BLaER1 (cell line): ENCODE data around the gene ODAPH.
"Not testable (repeated sequence)": the region's sequence is repeated elsewhere in the genome, so short reads cannot be mapped to it uniquely, and the experiment has no call there.

ENCODE experiments used
- H3K27ac ChIP-seq: shearing (Covaris generic); formaldehyde crosslinking; 2 replicates; pipeline ENCODE4 v1.8.1; 2022
- H3K27me3 ChIP-seq: shearing (Covaris generic); formaldehyde crosslinking; 2 replicates; pipeline ENCODE4 v1.8.1; 2022
- H3K36me3 ChIP-seq: shearing (Covaris generic); formaldehyde crosslinking; 2 replicates; pipeline ENCODE4 v1.8.1; 2022
- H3K4me1 ChIP-seq: shearing (Covaris generic); formaldehyde crosslinking; 2 replicates; pipeline ENCODE4 v1.8.1; 2022
- H3K4me2 ChIP-seq: shearing (Covaris generic); formaldehyde crosslinking; 2 replicates; pipeline ENCODE4 v1.8.1; 2022
- H3K4me3 ChIP-seq: shearing (Covaris generic); formaldehyde crosslinking; 2 replicates; pipeline ENCODE4 v1.8.1; 2022
- H3K9ac ChIP-seq: shearing (Covaris generic); formaldehyde crosslinking; 2 replicates; pipeline ENCODE4 v1.8.1; 2022
- H3K9me3 ChIP-seq: shearing (Covaris generic); formaldehyde crosslinking; 2 replicates; pipeline ENCODE4 v1.8.1; 2022
- H4K20me1 ChIP-seq: shearing (Covaris generic); formaldehyde crosslinking; 2 replicates; pipeline ENCODE4 v1.8.1; 2022
- Cebpa-rat ChIP-seq: shearing (Covaris generic); IDR thresholded peaks from 2 replicates; pipeline ENCODE4 v1.8.1; 2022

Gene ODAPH

GRCh38 chr4:75525086-75525485, 30.8 kb upstream of the ODAPH start:
- peaks cover 70% of the 10 kb centered on the region for H3K36me3 ChIP-seq
- H3K9ac ChIP-seq: no peak overlapping the region
- H3K4me1 ChIP-seq: no peaks in the 10 kb centered on the region

DNA sequence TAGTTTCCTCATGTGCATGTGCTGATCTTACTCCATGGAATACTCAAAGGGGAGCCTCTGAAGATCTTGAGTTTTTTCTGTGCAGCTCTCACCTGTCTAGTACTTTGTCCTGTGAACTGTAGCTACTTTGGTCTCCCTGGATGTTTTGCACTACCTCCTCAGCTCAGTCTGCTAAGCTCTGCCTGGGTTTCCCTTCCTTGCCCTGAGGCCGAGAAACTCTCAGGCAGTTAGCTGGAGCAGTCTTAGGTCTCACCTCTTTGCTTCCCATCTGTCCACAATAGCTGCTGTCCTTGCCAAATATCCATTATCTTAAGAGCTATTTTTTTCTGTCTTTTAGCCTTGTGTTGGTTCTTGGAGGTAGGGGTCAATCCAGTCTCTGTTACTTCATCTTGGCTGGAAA, 30.0 kb upstream of the ODAPH start:
- no peak for TF ChIP-seq Cebpa-rat
- Histone ChIP-seq H3K9me3 (peaks cover 6% of the 10 kb centered on the region), H3K36me3 (peaks cover 78% of the 10 kb centered on the region), H3K27ac (no peak overlapping the region), H3K4me1 (no peaks in the 10 kb centered on the region), H3K4me2 (no peak overlapping the region), H3K9ac (no peak overlapping the region), H3K27me3 (no peaks in the 10 kb centered on the region), H4K20me1 (no peaks in the 10 kb centered on the region), H3K4me3 (no peak overlapping the region)

More at GRCh38 chr4:75525086-75525485, 30.8 kb upstream of the ODAPH start:
- Histone ChIP-seq H4K20me1 (no peaks in the 10 kb centered on the region), H3K4me3 (no peak overlapping the region), H3K27ac (no peak overlapping the region), H3K27me3 (no peaks in the 10 kb centered on the region), H3K9me3 (no peaks in the 10 kb centered on the region; the same call in 1 of the 2 replicates), H3K4me2 (no peak overlapping the region)
- TF ChIP-seq Cebpa-rat: no peak; the same call in 1 of the 2 replicates

- Histone ChIP-seq H3K27ac (no peak overlapping the region), H3K36me3 (peaks cover 87% of the 10 kb centered on the region), H3K4me2 (no peak overlapping the region), H3K4me1 (no peaks in the 10 kb centered on the region), H3K27me3 (no peaks in the 10 kb centered on the region), H4K20me1 (no peaks in the 10 kb centered on the region), H3K9ac (no peak overlapping the region), H3K9me3 (peaks cover 21% of the 10 kb centered on the region), H3K4me3 (no peak overlapping the region)
- no peak for TF ChIP-seq Cebpa-rat
These were observed 28.4 kb upstream of the ODAPH start for GRCh38 chr4:75527482-75527881.

DNA sequence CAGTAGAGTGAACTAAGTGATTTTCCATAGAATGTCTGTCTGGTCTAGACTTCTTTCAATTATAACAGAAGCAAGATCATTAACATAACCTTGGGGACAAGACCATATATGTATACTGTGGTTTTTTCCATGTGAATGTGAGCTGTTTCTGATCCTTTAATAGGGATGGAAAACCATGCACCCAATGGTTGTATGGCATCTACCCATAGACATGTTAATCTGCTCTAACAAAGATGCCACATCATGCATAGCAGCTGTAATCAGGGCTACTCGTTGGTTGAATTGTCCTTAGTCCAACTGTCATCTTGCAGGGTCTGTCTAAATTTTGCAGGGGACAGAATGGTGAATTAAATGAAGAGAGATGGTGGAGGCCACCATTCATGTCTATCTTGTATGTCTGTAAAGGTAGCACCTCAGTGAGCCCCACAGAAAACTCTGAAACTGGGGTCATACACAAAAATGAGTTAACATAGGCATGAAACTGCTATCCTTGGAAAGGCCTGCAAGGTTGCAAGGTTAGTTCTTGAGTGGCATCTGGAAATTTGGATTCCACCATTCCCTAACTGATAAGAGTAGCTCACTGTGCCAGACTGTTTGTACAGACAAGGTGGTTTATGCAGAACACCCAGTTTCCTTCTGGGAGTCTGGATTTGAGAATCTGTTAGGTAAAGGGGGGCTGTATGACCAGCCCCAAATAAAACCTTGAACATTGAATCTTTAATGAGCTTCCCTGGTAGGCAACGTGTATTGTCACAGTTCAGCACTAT, 25.1 kb upstream of the ODAPH start:
- H3K27me3 ChIP-seq: no peaks in the 10 kb centered on the region
- H3K4me3 ChIP-seq: no peak overlapping the region
- no peak for TF ChIP-seq Cebpa-rat
- H3K36me3 ChIP-seq: peaks cover 77% of the 10 kb centered on the region
- H4K20me1 ChIP-seq: no peaks in the 10 kb centered on the region
- H3K9ac ChIP-seq: no peak overlapping the region
- H3K4me1 ChIP-seq: no peaks in the 10 kb centered on the region
- peaks cover 42% of the 10 kb centered on the region for H3K9me3 ChIP-seq
- H3K4me2 ChIP-seq: no peak overlapping the region
- H3K27ac ChIP-seq: no peak overlapping the region

GRCh38 chr4:75531536-75532143, 24.2 kb upstream of the ODAPH start:
- Histone ChIP-seq H3K9me3 (peaks cover 46% of the 10 kb centered on the region), H3K36me3 (peaks cover 68% of the 10 kb centered on the region)
- H3K4me2 ChIP-seq, H3K4me1 ChIP-seq, H3K27ac ChIP-seq, H3K4me3 ChIP-seq, H3K9ac ChIP-seq, H3K27me3 ChIP-seq, H4K20me1 ChIP-seq: not testable (repeated sequence)

- H3K27me3 ChIP-seq, H3K27ac ChIP-seq, H3K4me3 ChIP-seq, H3K4me2 ChIP-seq, H3K4me1 ChIP-seq, H3K9ac ChIP-seq, H4K20me1 ChIP-seq: not testable (repeated sequence)
- Histone ChIP-seq H3K36me3 (peaks cover 57% of the 10 kb centered on the region), H3K9me3 (peaks cover 50% of the 10 kb centered on the region)
These were observed 22.5 kb upstream of the ODAPH start for GRCh38 chr4:75533339-75533887.

- Histone ChIP-seq H3K9me3 (peaks cover 50% of the 10 kb centered on the region), H3K36me3 (peaks cover 54% of the 10 kb centered on the region)
- not testable (repeated sequence) for H3K27me3 ChIP-seq, H3K4me1 ChIP-seq, H4K20me1 ChIP-seq, H3K9ac ChIP-seq, H3K27ac ChIP-seq, H3K4me3 ChIP-seq, H3K4me2 ChIP-seq
These were observed 21.9 kb upstream of the ODAPH start for GRCh38 chr4:75533926-75534325.

- peaks cover 33% of the 10 kb centered on the region for H3K36me3 ChIP-seq
- H3K9me3 ChIP-seq: peaks cover 30% of the 10 kb centered on the region
- not testable (repeated sequence) for H4K20me1 ChIP-seq, H3K27ac ChIP-seq, H3K9ac ChIP-seq, H3K27me3 ChIP-seq, H3K4me2 ChIP-seq, H3K4me3 ChIP-seq, H3K4me1 ChIP-seq
These were observed 18.6 kb upstream of the ODAPH start for GRCh38 chr4:75537308-75537707.

- no peaks in the 10 kb centered on the region for H3K4me1 ChIP-seq
- no peaks in the 10 kb centered on the region for H4K20me1 ChIP-seq
- no peaks in the 10 kb centered on the region for H3K9me3 ChIP-seq
- H3K27ac ChIP-seq: no peak overlapping the region
- H3K9ac ChIP-seq: no peak overlapping the region
- H3K4me2 ChIP-seq: no peak overlapping the region
- TF ChIP-seq Cebpa-rat: no peak
- peaks cover 30% of the 10 kb centered on the region for H3K36me3 ChIP-seq
- no peaks in the 10 kb centered on the region for H3K27me3 ChIP-seq
- H3K4me3 ChIP-seq: no peak overlapping the region
These were observed 13.0 kb upstream of the ODAPH start for GRCh38 chr4:75542824-75543223.

- H3K9me3 ChIP-seq, H3K27me3 ChIP-seq, H3K4me3 ChIP-seq, H3K9ac ChIP-seq, H3K4me1 ChIP-seq, H4K20me1 ChIP-seq, H3K4me2 ChIP-seq, H3K27ac ChIP-seq: not testable (repeated sequence)
- H3K36me3 ChIP-seq: peaks cover 25% of the 10 kb centered on the region
These were observed 11.6 kb upstream of the ODAPH start for GRCh38 chr4:75544220-75544619.
